HG03064 (cell line): Measurements from ENCODE around the gene KCNB1.

ENCODE experiments used
- ATAC-seq: cut with Tn5 transposase; IDR thresholded peaks from one replicate; pipeline ENCODE4 v1.9.1; 2021; ENCODE audit warnings: low read depth; ENCODE audit not compliant: unreplicated experiment

The KCNB1 gene

GRCh38 chr20:49446808-49447207, 35.7 kb downstream of the KCNB1 start:
- no peak for ATAC-seq

DNA sequence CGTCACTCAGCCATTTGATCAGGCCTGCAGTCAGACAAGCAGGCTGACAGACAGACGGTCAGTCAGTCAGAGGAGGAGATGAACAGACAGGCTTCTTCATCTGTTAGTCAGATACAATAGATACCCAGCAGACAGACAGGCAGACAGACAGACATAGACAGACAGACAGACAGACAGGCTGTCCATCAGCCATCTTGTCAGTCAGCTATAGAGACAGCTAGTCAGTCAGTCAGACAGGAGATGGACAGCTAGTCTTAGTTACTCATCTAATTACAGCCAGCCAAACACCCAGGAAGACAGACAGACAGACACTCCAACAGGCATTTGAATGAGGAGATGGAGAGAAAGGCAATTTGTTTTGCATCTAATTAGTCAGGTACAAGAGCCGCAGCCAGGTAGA, 36.4 kb downstream of the KCNB1 start:
- ATAC-seq, result no peak

DNA sequence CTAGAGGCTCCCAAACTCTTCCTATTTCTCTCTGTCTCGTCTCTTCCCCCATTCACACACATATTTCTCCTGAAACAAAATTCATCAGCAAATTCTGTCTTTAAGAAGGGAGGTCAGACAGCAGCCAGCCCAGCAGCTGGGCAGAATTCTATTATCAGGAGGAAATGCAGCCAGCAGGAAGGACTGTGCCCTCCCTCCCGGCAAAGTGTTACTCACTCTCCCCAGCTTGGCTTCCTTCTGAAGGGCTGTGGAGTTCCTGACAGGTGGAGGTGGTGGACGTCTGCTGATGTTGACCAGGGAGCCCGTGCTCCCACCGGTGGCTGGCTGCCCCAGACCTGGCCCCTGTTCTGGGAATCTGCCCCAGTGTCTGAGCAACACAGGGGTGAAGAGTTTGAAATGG, 37.3 kb downstream of the KCNB1 start:
- no peak for ATAC-seq

GRCh38 chr20:49444553-49444990, 37.9 kb downstream of the KCNB1 start:
- no peak for ATAC-seq

- no peak for ATAC-seq
These were observed 45.4 kb downstream of the KCNB1 start for GRCh38 chr20:49437057-49437456.

DNA sequence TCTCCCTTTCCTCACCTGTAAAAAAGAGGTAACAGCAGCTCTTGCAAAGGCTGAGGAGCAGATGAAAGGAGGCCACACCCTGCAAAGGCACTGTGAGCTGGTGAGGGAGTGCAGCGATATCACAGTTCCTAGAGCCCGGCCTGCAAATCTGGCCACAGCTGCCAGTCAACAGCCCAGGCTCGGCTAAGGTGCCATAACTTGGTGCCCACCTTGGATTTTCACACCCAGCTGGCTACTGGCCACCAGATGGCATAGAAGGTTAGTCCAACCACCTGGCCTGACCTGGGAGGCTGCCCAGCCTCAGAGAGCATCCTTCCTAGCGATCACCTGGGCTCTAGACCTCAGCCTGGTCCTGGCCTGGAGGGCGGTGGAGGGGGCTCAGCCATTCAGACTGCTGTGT, 46.8 kb downstream of the KCNB1 start:
- no peak for ATAC-seq

- ATAC-seq, result no peak
These were observed 49.1 kb downstream of the KCNB1 start for GRCh38 chr20:49433333-49433732.

- no peak for ATAC-seq
These were observed 49.9 kb downstream of the KCNB1 start for GRCh38 chr20:49432550-49432949.

DNA sequence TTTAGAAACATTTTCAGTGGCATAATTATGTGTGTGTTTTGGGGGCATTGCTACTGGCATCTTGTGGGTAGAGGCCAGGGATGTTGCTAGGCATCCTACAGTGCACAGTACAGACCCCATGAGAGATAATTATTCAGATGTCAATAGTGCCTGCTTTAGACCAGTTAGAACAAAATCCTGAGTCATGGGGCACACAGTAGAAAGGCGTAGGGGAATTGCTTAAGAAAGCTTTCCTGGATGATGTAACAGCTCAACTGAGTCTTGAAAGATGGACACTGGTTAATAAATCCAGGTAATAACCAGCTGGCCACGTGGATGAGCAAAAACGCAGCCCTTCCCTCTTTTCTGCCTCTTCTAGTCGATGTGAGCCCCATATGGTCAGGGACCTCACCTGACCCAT, 51.1 kb downstream of the KCNB1 start:
- ATAC-seq, result no peak

DNA sequence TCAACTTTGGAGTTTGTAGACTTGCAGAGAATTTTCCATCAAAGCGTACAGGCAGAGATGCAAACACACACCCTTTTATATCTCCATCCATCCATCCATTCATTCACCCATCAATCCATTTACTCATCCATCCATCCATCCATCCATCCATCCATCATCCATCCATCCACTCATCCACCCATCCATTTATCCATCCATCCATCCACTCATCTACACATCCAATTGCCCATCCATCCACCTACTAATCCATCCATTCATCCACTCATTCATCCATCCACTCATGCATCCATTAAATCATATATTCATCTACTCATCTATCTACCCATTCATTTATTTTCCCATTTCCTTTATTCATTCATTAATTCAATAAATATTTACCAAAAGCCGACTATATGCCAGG, 52.1 kb downstream of the KCNB1 start:
- no peak for ATAC-seq

- ATAC-seq, result no peak
These were observed 54.5 kb downstream of the KCNB1 start for GRCh38 chr20:49427751-49428518.

GRCh38 chr20:49426873-49427272, 55.6 kb downstream of the KCNB1 start:
- ATAC-seq, result no peak

DNA sequence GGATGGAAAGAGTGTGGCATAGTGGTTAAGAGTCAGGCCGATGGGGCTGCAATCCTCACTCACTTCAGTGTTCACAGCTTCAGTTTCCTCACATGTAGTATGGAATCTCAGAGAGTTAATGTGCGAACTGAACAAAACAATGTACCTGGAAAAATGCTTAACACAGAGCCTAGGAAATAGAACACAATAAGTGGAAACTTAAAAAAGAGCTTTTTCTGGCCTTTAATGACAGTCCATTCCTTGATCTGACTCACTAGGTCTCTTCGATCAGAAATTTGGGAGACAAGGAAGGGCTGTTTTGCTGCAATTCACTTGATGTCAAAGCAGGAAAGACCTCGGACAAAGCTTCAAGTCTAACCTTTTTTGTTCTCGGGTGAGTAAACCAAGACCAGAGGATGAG, 56.1 kb downstream of the KCNB1 start:
- ATAC-seq, result no peak

DNA sequence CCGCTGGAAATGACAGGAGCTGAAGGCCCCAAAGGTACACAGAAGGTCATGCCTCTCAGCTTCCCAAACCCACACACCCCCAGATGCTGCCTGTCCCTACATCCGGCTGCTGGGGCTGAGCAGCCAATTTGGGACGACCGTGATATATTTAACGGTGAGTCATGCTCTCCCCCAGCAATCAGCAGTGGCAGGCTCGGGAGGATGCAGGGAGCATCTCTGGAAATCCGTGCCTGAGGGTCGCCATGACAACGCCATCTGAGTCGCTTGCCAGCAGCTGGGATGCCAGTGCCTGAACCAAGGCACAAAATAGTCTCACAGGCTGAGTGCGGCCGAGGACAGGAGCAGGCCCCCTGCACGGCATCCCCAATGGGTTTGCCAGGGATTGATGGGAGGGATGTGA, 57.9 kb downstream of the KCNB1 start:
- ATAC-seq, result no peak

GRCh38 chr20:49422161-49422560, 60.3 kb downstream of the KCNB1 start:
- ATAC-seq, result no peak

DNA sequence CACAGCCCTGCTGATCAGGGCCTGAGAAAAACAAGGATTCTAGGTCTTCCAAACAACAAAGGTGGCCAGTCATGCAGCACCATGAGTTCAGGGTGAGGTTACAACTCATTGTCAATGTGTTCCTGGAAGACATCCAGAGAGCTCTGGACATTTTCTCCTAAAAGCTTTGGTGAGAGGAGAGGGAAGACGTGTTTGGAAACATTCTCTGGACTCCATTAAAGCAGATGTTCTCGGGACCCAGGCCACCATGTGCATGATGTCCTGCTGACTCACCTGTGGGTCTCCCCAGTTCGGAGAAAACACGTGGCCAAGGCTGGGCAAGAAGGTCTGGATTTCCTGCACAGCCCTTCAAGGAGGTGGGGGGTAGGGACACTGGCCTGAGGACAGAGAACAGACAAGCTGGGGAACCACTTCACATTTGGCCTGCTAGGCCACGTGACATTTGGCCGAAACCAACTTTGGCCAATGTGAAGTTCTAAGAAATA, 61.6 kb downstream of the KCNB1 start:
- ATAC-seq, result no peak

GRCh38 chr20:49420292-49420691, 62.2 kb downstream of the KCNB1 start:
- ATAC-seq, result no peak

DNA sequence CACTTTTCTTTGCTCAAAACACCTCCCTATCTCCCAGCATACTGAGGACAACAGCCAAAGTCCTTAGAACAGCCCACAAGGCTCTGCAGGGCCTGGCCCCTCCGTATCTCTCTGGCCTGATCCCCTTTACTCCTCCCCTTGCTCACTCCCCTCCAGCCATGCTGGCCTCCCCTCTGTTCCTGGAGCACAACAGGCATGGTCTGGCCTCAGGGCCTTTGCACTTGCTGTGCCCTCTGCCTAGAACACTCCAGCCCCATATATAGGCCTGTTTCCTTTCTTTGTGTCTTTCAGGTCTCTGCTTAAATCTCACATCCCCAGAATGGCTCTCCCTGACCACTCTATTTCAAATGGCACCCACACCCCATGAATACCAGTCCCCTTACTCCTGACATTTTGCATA, 62.7 kb downstream of the KCNB1 start:
- no peak for ATAC-seq

DNA sequence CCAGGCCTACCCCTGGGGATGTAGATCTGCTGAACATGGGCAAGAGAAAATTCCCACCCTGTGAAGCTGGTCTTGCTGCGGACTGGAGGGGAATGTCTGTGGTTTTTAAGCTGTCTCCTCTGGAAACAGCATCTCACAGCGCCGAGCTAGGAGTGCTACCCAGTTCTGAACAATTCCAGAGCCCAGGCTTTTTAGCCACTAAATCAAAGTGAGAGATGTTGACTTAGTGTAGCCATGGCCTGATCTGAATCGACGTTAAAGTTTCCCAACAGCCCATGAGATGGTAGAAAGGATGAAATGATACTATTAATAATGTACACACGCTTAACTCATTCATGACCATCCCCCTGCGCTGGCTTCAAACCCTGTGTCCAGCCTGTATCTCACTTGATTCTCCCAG, 63.7 kb downstream of the KCNB1 start:
- no peak for ATAC-seq

DNA sequence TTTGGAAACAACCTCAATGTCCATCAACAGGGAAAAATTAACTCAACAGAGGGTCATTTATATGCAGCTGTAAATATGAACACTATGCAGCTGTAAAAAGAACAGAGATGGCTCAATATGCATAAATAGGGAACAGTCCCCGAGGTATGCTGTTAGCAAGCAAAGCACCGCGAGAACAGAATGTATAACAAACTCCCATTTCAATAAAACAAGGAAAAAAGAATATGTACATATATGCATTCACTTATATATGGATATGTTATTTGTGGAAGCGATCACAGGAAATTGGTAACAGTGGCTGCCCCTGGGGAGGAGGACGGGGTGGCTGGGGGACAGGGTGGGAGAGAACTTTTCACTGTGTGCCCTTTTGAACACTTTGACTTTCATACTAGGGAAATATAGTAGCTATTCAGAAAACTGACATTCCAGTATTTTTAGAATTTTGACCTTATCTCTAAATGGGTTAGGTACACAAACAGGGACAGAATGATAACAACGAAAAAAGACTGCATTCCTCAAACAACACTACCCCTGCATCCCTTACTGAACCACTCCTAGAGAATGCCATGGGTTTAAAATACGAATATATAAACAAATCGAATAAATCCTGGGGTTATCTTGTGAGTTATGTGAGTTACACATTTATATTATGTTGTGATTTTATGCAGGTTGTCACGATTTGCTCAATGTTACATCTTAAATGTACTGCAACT, 64.5 kb downstream of the KCNB1 start:
- ATAC-seq, result no peak

DNA sequence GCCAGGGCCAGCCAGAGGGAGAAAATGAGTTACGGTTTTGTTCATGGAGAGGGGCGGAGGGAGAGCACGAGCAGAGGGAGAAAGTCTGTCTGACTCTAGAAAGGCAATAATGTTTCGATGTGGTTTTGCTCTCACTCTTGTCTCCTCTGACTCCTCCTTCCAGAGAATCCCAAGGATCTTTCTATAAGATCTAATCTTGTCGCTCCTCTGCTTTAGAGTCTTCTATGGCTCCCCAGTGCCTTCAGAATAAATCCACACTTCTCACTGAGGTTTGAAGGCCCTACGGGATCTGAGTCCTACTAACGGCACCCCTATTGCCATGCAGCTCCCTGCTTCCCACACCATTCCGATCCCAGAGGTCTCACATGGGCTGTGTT, 66.8 kb downstream of the KCNB1 start:
- ATAC-seq, result no peak

- no peak for ATAC-seq
These were observed 67.3 kb downstream of the KCNB1 start for GRCh38 chr20:49415005-49415667.
